GM18520 (cell line): ENCODE measurements around the gene SNRPD2.
"Not testable (repeated sequence)": the region's sequence is repeated elsewhere in the genome, so short reads cannot be mapped to it uniquely, and the experiment has no call there.

Experiments used
- ATAC-seq: cut with Tn5 transposase; IDR thresholded peaks from one replicate; pipeline ENCODE4 v1.9.1; 2021; ENCODE audit not compliant: unreplicated experiment

SNRPD2 gene

DNA sequence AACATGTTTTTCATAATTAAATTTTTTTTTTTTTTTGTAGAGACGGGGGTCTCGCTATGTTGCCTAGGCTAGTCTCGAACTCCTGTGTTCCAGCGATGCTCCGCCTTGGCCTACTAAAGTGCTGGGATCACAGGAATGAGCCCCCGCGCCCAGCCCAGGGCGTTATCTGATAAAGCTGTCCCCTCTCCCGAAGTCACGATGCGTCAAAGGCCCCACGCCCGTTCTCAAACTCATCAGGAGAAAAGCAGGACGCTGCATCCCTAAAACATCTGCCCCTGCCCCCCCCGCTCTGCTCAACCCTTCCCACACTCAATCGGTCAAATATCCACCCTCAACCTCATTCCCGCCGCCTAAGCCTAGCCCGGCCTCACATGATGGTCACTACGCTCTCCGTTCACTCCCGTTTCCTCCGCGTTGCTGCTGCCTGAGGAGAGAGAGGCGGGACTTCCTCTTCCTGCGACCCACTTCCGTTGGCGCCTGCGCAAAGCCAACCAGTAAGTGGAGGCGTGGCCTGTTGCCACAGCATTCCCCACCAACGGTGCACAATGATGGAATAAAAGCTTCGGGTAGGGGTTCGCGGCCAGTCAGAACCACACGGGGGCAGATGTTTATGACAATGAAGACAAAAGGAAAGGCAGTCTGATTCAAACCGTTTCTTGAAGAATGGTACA lies at the start of gene SNRPD2:
Gene SNRPD2, minus strand, starts transcription at position 438 of the 671 bp plus-strand sequence. Its CDS starts 65 bp downstream, at position 373.
- peak; percentile 43 for ATAC-seq

DNA sequence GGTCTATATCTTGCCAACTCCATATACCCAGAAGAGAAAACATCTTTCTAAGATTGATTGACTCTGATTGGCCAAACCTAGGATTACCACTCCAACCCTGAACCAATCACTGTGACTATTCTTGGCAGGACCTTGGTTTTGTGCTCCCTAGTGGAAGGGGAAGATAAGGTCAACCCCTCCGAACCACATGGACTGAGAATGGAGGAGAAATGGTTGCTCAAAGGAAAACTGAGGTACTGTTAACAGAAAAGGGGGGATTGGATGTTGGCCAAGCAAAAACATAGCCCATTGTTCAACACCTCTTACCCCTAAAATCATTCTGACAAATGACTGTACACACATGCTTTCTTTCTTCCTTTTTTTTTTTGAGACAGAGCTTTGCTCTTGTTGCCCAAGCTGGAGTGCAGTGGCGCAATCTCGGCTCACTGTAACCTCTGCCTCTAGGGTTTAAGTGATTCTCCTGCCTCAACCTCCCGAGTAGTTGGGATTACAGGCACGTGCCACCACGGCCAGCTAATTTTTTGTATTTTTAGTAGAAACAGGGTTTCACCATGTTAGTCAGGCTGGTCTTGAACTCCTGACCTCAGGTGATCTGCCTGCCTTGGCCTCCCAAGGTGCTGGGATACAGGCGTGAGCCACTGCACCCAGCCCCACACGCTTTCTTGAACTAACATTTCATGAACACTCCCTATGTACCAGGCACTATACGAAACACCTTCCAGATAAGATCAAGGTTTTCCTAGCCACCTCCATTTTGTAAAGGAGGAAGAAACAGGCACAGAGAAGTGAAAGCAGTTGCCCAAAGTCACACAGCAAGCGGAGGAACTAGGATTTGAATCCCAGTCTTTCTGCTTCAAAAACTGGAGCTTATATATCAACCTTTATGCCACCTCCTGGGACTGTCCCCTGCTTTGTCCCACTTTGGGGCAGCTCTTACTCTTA lies 48.0 kb upstream of the SNRPD2 start:
- ATAC-seq, result no peak

DNA sequence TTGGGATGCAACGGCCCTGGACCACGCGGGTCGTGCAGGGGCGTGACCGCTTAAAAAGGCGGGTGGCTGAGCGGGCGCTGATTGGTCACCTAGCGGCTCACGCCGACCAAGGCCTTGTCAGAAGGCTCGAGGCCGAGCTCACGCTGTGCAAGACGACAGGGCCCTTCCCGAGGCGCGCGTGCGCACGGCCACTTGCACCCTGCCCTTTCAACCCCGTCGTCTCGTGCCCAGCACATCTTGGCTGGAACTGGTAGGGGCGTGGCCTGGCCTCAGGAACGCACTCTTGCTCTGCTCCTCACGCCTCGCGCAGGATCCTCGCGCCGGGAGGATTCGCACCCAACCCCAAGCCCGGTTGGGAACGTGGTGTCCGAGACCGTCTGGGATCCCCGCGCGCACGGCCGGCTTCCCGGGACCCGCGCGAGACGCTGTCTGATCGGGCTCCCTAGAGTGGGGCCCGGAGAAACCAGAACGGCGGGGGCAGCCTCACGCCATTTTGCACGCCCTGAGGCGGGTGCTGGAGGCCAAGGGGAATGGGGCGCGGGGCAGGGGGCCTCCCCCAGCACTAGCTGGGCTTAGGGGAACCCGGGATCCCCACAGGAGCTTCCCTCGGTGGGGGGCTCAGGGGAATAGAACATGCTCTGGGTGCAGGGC lies 41.5 kb upstream of the SNRPD2 start, which contains the start of gene MEIOSIN:
Gene MEIOSIN, plus strand, starts transcription at position 280 of the 651 bp plus-strand sequence. CDS start 1,938 bp downstream, outside the sequence.
- no peak for ATAC-seq

DNA sequence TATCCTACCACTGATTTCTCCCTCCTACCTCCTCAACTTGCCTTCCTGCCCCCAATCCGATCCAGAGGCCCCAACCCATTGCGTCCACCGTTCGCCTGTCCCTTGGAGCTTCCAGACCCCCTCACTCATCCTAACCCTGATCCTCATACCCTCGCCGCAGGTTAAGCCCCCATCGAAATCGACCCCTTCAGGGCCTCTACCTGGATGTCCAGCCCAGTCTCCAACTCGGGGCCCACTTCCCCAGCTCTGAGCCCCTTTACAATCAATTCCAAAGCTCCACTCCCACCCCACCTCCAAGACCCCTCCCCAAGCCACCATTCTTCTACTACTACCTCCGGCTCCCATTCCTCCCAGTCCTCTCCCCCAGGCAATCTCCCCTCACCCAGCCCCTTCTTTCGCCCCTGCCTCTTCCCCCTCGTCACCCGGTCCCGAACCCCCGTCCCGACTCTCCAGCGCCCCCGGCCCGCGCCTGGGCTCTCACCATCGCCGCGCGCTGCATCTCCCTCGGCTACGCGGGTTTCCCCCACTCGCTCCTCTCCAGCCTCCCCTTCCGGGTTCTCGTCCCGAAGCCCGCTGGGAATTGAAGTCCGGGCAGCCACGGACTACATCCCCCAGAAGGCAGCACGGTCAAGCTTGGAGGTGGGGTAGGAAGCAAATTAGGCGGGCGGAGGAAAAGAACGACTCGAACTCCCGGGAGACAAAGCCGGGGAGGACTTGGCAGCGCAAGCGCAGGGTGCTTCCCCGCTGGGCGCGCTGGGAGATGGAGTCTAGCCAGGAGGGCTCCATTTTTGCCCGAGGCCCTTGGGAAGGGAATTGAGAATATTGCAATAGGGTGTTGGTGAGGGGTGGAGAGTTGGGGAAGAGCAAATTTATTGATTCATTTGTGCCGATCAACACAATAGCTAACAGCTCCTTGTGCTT lies 38.9 kb upstream of the SNRPD2 start, which contains the start of gene FBXO46:
Gene FBXO46, minus strand, starts transcription at position 529 of the 921 bp plus-strand sequence. CDS start 17,401 bp downstream, outside the sequence.
- peak; percentile 90 for ATAC-seq

DNA sequence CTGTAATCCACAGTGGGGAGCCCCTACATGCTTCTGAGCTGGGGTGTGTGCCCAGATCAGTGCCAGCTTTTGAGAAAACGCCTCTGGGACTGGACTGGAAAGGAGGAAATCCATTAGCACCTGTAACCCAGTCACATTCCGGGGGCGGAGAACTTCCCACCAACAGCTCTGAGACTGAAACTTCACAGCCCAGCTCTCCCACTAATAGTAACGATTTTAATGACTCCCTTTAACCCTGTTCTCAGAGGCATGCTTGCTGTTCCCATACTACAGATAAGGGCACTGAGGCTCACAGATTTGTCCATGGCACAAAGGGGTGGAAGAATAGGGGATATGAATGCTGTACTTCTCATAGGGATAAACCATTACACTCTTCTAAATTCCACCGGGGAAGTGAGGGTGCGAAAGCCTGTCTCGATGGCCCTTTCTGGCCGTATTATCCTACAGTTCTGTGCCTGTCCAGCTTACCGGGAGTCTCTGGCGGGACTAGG lies 38.1 kb upstream of the SNRPD2 start:
- ATAC-seq, result no peak

DNA sequence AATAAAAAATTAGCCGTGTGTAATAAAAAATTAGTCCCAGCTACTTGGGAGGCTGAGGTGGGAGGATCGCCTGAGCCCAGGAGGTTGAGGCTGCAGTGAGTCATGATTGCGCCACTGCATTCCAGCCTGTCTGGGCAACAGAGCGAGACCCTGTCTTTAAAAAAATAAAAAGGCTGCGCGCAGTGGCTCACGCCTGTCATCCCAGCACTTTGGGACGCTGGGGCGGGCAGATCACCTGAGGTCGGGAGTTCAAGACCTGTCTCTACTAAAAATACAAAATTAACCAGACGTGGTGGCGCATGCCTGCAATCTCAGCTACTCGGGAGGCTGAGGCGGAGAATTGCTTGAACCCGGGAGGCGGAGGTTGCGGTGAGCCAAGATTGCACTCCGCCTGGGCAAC lies 36.9 kb upstream of the SNRPD2 start:
- ATAC-seq, result not testable (repeated sequence)

DNA sequence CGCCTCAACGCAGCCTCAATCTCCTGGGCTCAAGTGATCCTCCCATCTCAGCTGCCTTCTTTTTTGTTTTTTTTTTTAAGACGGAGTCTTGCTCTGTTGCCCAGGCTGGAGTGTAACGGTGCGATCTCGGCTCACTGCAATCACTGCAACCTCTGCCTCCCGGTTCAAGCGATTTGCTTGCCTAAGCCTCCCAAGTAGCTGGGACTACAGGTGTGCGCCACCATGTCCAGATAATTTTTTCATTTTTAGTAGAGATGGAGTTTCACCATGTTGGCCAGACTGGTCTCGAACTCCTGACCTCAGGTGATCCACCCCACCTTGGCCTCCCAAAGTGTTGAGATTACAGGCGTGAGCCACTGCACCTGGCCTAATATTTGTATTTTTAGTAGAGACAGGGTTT lies 28.3 kb upstream of the SNRPD2 start:
- not testable (repeated sequence) for ATAC-seq

DNA sequence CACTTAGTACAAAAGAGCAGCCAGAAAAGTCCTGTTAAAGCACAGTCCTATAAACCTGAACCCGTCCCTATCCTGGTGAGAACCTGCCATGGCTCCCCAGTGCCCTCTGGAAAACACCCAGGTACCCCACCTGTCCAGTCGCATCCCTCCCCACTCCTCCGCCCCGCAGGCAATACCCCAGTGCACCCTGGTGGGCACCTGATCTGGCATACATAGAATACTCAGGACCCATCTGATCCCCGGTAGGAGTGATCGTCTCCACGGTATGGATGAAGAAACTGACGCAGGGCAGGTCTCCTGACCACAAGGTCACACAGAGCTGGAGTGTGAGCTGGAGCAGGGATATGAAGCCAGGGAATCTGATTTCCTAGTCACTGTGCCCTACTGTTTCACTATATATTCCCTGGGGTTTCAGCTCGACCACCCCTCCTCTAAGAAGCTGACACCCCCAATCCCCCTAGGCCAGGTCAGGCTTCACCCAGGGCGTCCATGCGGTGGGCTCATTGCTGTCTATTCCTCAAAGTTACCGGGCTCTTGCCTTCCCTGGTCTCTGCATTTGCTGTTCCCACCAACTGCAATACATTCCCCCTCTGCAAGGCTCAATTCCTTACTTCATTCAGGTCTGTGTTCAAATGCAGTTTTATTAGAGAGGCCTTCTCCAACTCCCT lies 26.4 kb upstream of the SNRPD2 start:
- no peak for ATAC-seq

DNA sequence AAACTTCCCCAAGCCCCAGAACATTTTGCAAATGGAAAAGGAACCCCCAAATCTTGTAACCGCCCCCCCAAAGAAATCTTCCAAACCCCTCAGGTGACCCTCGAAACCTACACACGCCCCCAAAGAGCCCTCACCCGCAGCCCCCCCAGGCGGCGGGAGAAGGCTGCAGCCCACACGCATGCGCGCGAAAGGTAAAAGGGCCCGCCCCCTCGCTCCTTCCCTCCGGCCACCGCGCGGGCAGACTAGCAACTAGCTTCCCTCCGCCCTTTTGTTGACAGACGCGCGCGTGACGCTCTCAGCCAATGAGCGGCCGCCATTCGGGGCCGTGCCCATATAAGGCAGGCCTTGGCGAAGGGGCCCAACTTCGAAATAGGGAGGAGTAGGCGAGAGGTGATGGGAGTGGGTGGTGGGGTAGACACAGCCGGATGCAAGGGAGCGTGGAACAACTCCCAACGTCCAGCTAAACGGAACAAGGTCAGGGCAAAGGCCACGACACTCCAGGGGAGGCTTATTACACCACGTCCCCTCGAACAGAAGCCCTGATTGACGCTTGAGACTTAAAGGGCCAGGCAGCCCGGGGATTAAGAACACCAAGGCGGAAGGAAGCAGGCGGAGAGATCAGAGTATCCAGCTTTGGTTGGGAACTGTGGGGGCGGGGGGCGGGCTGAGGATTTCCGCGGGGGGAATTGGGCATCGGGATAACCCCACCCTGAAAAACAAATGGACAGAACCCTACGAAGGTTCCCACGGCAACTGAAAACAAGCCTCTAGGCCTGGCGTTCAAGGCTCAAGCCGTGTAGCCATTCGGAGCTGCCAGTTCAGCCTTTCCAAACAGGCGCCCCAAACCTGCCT lies 25.6 kb upstream of the SNRPD2 start:
- peak; percentile 95 for ATAC-seq

DNA sequence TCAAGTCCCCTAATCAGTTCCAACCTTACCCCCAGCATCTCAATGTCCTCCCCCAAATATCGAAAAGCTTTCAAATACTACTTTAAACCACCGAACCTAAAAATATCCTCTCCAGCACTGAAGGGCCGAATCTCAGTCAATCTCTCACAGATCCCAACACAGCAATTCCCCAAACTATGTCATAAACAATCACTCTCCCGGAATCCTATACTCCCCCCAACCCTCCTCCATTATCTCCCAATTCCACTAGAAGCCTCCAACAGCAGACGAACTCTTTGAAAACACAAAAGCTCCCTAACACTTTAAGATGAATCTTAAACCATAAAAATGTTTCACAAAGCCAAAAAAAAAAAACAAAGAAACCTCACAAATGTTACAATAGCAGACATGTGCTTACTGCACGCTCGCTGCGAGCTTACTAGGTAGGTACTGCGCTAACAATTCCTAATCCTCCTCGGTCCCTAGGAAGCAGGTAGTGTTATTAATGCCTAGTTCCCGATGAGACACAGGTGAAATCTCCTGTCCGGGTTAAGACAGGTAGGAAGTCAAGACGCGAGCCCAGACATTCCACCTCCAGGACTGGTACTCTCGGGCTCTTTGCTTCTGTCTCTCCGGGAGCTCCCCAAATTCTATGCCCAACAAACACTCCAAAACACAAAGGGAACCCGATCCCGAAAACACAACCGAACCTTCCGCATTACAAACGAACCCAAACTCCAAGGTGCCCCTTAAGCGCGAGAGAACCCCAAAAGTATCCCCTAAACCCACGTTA lies 24.8 kb upstream of the SNRPD2 start:
- no peak for ATAC-seq

DNA sequence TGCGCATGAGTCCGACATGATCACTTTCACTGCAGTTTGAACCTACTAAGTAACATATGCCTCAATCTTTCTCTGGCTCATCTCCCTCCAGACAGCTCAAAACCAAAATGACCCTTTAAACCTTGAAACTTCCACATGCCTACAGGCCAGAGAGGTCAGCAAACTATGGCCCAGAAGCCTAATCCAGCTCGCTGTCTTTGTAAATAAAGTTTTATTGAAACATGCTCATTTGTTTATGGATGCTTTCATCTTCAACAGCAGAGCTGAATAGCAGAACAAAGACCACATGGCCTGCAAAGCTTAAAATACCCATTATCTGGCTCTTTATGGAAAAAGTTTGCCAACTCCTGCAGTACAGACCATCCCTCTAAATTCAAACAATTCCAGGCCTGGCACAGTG lies 23.4 kb upstream of the SNRPD2 start:
- ATAC-seq, result no peak

DNA sequence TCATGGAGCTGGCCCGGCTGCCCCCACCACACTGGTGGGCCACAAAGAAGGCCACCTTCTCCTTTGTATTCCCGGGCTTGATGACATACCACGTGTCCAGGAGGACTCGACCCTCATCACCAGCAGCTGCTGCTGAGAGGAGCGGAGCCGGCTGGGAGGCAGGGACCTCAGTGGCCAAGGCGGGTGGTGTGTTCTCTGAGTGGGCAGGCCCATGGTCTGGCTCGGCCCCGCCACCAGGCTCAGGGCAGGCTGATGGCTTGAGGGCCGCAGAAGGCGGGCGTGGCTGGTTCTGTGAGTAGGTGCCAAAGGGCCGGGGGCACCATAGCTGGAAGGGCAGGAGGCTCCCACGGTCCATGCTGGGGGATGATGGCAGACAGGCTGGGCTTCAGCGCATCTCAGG lies 21.4 kb upstream of the SNRPD2 start:
- no peak for ATAC-seq

DNA sequence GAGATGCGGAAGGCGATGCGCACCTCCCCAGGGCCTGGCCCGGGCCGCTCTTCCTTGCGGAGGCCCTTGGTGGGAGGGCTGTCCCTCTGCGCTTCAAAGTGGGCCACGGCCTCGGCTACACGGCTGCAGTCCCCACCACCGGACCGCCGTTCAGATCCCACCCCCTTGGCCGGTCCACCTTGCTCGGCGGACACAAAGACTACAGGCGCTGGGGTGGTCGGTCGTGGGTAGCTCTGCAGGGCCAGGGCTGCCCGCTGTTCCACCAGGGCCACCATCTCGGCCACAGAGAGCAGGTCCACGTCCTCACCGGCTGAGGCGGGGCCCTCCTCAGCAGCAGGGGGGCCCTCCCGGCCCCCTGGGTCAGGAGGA lies 20.9 kb upstream of the SNRPD2 start:
- ATAC-seq, result no peak

DNA sequence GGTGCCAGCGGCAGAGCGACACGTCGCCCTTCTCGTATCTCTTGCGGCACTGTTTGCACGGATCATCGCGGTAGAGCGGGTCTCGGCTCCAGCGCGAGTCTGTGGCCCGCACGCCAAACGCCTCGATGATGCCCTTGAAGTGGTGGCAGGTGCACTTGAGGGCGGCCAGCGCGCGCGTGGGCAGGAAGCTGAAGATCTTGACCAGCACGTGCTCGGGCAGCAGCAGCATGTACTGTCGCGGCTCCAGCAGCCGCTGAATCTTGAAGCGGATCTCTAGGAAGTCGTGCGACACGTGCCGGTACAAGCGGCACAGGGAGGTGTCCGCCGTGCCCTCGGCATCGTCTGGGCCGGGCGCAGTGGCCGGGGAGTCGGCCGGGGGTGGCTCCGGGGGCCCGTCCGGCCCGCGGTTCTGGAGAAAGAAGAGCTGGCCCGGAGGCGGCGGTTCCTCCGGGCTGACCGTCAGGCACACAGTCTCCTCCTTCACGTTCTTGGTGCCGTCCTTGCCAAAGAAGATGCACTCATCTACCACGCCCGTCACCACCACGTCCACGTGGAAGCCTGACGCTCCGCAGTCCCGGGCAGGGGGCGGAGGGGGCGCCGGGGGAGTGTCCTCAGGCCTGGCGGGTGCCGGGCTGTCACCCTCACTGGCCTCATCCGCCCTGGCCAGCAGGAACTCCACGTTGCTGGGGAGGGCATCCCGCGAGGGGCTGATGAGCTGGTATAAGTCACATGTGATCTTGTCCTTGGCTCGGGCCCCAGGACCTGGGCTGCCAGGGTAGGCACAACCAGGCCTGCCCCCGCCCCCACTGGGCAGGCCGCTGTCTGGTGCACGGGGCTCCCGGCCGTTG lies 20.3 kb upstream of the SNRPD2 start:
- ATAC-seq, result no peak

DNA sequence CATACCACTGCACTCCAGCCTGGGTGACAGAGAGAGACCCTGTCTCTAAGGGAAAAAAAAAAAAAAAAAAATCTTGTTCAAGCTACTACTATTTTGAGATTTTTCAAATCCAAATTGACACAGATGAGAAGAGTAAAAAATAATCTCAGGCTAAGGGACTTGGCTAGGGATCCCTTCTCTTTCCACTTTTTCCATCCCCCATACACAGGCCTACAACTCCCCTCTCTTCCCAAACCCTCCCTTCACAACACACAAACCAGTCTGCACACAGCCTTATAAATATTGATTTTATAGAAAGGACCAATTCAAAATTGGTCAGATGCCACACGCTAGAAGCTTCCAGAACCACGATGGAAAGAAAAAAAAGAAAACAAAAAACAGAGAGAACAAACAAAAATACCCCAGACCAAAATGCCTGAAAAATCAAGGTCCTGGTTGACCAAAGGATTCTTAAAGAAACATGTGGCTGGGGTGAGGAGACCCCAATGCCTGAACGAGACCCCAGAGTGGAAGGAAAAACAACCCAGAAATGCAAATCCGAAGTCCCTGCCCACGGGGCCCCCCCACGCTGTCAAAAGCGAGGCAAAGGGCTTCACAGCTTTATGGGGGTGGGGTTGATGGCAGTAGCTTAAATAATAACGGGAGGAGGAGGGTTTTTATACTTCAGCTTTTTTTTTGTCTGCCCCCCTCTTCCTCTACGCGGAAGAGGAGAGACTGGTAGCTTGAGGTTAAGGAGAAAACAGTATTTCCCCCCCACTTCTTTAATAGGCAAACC lies 18.8 kb upstream of the SNRPD2 start:
- no peak for ATAC-seq

DNA sequence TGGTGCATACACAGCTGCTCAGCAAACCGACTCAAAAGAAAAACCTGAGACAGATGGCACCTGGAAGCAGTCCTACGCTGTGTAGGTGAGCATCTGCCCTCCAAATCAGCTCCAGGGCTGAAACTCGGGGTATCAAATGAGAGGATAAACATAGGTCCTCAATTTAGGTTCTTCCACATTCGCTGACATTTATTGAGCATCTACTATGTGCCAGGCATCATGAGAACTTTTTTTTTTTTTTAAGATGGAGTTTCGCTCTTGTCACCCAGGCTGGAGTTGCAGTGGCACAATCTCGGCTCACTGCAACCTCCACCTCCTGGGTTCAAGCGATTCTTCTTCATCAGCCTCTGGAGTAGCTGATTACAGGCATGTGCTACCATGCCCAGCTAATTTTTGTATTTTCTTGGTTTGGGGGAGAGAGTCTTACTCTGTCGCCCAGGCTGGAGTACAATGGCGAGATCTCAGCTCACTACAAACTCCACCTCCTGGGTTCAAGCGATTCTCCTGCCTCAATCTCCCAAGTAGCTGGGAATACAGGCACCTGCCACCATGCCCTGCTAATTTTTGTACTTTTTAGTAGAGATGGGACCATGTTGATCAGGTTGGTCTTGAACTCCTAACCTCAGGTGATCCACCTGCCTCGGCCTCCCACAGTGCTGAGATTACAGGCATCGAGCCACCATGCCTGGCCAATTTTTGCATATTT lies 14.1 kb upstream of the SNRPD2 start:
- no peak for ATAC-seq
